ENCODE measurements around the gene AURKB. TPM values are rescaled to one million over a fixed set of nuclear protein-coding genes. Genes with fewer than 3 reads are reported as not detected.

The AURKB gene
- polyA plus RNA-seq, 1 donor (not counting 4 experiments of a cell fraction or from before 2014, with no cell fraction given), result 12.6 TPM

GRCh38 chr17:8234361-8235270, 24.2 kb upstream of the AURKB start:
- dilution Hi-C loops (cut with MboI; ENCODE audit: extremely low pct_ligation_motif_present, low sequenced_read_pairs), result no loop called here
- H4K20me1 ChIP-seq (ENCODE audit: control insufficient read depth, extremely low read depth, insufficient read depth, low read length), result no peaks in the 10 kb centered on the region
- H3K9ac ChIP-seq (ENCODE audit: control insufficient read depth, extremely low read depth, insufficient read depth, low read length), result no peak overlapping the region
- peaks cover 43 to 51% of the 10 kb centered on the region in 2 experiments for H3K36me3 ChIP-seq (ENCODE audit: control insufficient read depth in 2 of 2, extremely low read depth in 1 of 2, insufficient read depth in 2 of 2, low read length in 2 of 2)
- H3K9me1 ChIP-seq (ENCODE audit: control insufficient read depth, extremely low read depth, insufficient read depth, low read length), result no peaks in the 10 kb centered on the region
- no peak for FAIRE-seq
- no peak for TF ChIP-seq CTCF (optimal IDR thresholded peaks at IDR 0.05 in 1 of 3, IDR thresholded peaks at IDR 0.05 in 1 of 3, conservative IDR thresholded peaks at IDR 0.05 in 1 of 3; ENCODE audit: extremely low read depth in 1 of 3, insufficient read depth in 2 of 3, low read length in 3 of 3)
- TF ChIP-seq EZH2 (IDR thresholded peaks at IDR 0.05; ENCODE audit: low read length), result no peak
- H2AFZ ChIP-seq (ENCODE audit: control insufficient read depth, low read length), result no peak overlapping the region
- no peak overlapping the region for H3K4me3 ChIP-seq (ENCODE audit: control insufficient read depth in 2 of 3, extremely low read depth in 1 of 3, insufficient read depth in 2 of 3, low read depth in 1 of 3, low read length in 3 of 3)
- no peak for DNase-seq (ENCODE audit: low read depth, low spot score)
- no peak overlapping the region for H3K27ac ChIP-seq (ENCODE audit: control insufficient read depth, insufficient read depth, low read length)
- no peaks in the 10 kb centered on the region for H3K4me1 ChIP-seq (ENCODE audit: control insufficient read depth, extremely low read depth, insufficient read depth, low read length)
- no peaks in the 10 kb centered on the region for H3K27me3 ChIP-seq (ENCODE audit: control insufficient read depth, extremely low read depth, insufficient read depth, low read length)
- H3K79me2 ChIP-seq (ENCODE audit: control insufficient read depth, insufficient read depth, low read length), result no peaks in the 10 kb centered on the region
- H3K9me3 ChIP-seq (ENCODE audit: control insufficient read depth, low read depth, low read length), result no peaks in the 10 kb centered on the region
- no peak overlapping the region for H3K4me2 ChIP-seq (ENCODE audit: control insufficient read depth, extremely low read depth, insufficient read depth, low read depth, low read length)

- Histone ChIP-seq H3K9me1 (ENCODE audit: control insufficient read depth, extremely low read depth, insufficient read depth, low read length) (no peaks in the 10 kb centered on the region), H3K36me3 (ENCODE audit: control insufficient read depth in 2 of 2, extremely low read depth in 1 of 2, insufficient read depth in 2 of 2, low read length in 2 of 2) (peaks cover 49% of the 10 kb centered on the region in 2 experiments), H3K4me2 (ENCODE audit: control insufficient read depth, extremely low read depth, insufficient read depth, low read depth, low read length) (no peak overlapping the region), H3K9me3 (ENCODE audit: control insufficient read depth, low read depth, low read length) (no peaks in the 10 kb centered on the region), H3K79me2 (ENCODE audit: control insufficient read depth, insufficient read depth, low read length) (no peaks in the 10 kb centered on the region), H2AFZ (ENCODE audit: control insufficient read depth, low read length) (no peak overlapping the region), H3K4me3 (ENCODE audit: control insufficient read depth in 2 of 3, extremely low read depth in 1 of 3, insufficient read depth in 2 of 3, low read depth in 1 of 3, low read length in 3 of 3) (no peak overlapping the region), H3K27ac (ENCODE audit: control insufficient read depth, insufficient read depth, low read length) (no peak overlapping the region), H3K27me3 (ENCODE audit: control insufficient read depth, extremely low read depth, insufficient read depth, low read length) (no peaks in the 10 kb centered on the region), H3K9ac (ENCODE audit: control insufficient read depth, extremely low read depth, insufficient read depth, low read length) (no peak overlapping the region), H4K20me1 (ENCODE audit: control insufficient read depth, extremely low read depth, insufficient read depth, low read length) (no peaks in the 10 kb centered on the region), H3K4me1 (ENCODE audit: control insufficient read depth, extremely low read depth, insufficient read depth, low read length) (peaks cover 4% of the 10 kb centered on the region)
- no peak for TF ChIP-seq EZH2 (IDR thresholded peaks at IDR 0.05; ENCODE audit: low read length)
- TF ChIP-seq CTCF (optimal IDR thresholded peaks at IDR 0.05 in 1 of 3, IDR thresholded peaks at IDR 0.05 in 1 of 3, conservative IDR thresholded peaks at IDR 0.05 in 1 of 3; ENCODE audit: extremely low read depth in 1 of 3, insufficient read depth in 2 of 3, low read length in 3 of 3), result no peak
- DNase-seq (ENCODE audit: low read depth, low spot score) (no peak), FAIRE-seq (no peak)
- dilution Hi-C loops (cut with MboI; ENCODE audit: extremely low pct_ligation_motif_present, low sequenced_read_pairs), result no loop called here
Observed at GRCh38 chr17:8231701-8232100, 21.3 kb upstream of the AURKB start.

Measured in keratinocyte (primary cell).